HG03159 (cell line): ENCODE measurements around the gene BNIPL.

ENCODE experiments used
- ATAC-seq: cut with Tn5 transposase; IDR thresholded peaks from one replicate; pipeline ENCODE4 v1.9.1; 2021; ENCODE audit warnings: mild to moderate bottlenecking, moderate library complexity; ENCODE audit not compliant: unreplicated experiment

Gene BNIPL

GRCh38 chr1:151054971-151055547, 18.7 kb downstream of the BNIPL start:
- no peak for ATAC-seq

GRCh38 chr1:151055581-151055980, 19.2 kb downstream of the BNIPL start:
- ATAC-seq: no peak

- ATAC-seq: no peak
These were observed 19.8 kb downstream of the BNIPL start for GRCh38 chr1:151056149-151056548.

GRCh38 chr1:151058692-151059091, 22.3 kb downstream of the BNIPL start:
- no peak for ATAC-seq

- peak; percentile 80 for ATAC-seq
These were observed 23.0 kb downstream of the BNIPL start, which contains the start of gene CDC42SE1 for GRCh38 chr1:151059109-151060006. Gene CDC42SE1 (minus strand): TSS chr1:151059622. CDS start chr1:151055730, 3,892 bp downstream.

DNA sequence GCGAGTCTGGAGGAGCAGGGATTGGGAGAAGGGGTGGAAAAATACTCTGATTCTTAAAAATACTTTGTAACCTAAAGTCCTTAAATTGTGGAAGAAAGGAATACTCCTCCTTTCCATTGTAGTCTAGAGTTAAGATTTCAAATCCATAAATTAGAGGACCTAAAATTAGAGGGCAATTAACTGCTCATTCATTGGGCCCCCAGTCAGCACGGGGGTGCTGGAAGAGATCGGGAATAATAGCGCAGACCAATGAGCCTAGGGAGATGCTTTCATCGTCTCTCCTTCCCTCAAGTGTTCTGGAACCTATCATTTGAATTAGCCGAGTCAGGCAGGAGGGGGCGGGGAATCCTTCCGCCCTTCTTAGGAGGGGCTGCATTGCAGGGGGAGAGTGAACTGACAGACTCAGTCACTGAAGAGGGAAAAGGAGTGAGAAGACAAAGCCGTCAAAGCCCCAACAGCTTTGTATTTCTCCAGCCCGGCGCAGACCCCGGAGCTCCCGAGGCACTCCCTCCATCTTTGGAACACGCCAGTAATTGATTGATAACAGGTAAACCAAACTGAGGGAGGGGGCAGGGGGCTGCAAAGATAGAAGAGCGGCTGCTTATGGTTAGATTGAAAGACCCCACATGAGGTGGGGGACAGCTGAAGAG, 23.7 kb downstream of the BNIPL start, which contains the start of gene MLLT11:
Gene MLLT11, plus strand, starts transcription at position 391 of the 650 bp plus-strand sequence. CDS start 6,828 bp downstream, outside the sequence.
- no peak for ATAC-seq

DNA sequence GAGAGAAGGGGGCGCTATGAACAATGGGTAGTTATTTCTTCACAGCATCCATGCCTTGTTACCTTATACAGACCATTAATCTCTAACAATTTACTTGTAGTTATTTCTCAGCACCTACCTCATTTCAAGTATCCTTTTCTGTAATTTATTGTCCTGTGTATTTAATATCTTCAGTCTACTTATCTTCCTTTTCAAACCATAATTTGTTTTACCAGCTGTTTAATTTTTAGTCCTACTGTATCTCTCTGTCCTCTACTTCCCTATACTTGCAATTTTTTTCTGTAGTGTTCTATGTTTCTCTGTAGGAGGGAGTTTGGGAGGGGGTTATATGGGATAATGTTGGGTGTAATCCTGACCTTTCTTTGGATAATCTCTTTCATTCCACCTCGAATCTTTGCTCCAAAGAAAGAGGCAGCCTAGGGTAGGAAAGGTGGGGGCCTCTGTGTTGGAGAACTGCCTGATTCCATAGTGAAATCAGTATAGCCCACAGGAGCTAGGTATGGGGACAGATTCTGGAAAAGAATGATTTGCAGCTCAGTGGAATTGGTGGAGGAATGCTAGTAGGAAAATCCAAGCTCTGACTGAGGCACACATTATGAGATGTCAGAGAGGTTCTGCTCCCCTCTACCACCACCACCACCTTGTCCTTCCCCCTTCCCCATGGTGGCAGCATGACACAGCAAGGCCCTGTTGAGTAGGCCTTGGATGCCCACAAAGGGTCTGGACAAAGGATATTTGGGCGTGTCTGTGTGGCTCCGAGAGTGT, 24.5 kb downstream of the BNIPL start:
- no peak for ATAC-seq

GRCh38 chr1:151061704-151062103, 25.3 kb downstream of the BNIPL start:
- no peak for ATAC-seq

- ATAC-seq: no peak
These were observed 26.5 kb downstream of the BNIPL start for GRCh38 chr1:151062741-151063371.

- no peak for ATAC-seq
These were observed 28.8 kb downstream of the BNIPL start for GRCh38 chr1:151065089-151065645.

DNA sequence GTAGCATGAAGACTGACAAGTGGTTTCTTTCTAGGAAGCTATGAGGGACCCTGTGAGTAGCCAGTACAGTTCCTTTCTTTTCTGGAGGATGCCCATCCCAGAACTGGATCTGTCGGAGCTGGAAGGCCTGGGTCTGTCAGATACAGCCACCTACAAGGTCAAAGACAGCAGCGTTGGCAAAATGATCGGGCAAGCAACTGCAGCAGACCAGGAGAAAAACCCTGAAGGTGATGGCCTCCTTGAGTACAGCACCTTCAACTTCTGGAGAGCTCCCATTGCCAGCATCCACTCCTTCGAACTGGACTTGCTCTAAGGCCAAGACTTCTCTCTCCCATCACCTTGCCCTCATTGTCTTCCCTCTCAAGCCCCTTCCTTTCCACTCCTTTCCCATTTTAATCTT, 30.8 kb downstream of the BNIPL start:
- no peak for ATAC-seq

GRCh38 chr1:151069103-151069486, 32.7 kb downstream of the BNIPL start:
- ATAC-seq: no peak

DNA sequence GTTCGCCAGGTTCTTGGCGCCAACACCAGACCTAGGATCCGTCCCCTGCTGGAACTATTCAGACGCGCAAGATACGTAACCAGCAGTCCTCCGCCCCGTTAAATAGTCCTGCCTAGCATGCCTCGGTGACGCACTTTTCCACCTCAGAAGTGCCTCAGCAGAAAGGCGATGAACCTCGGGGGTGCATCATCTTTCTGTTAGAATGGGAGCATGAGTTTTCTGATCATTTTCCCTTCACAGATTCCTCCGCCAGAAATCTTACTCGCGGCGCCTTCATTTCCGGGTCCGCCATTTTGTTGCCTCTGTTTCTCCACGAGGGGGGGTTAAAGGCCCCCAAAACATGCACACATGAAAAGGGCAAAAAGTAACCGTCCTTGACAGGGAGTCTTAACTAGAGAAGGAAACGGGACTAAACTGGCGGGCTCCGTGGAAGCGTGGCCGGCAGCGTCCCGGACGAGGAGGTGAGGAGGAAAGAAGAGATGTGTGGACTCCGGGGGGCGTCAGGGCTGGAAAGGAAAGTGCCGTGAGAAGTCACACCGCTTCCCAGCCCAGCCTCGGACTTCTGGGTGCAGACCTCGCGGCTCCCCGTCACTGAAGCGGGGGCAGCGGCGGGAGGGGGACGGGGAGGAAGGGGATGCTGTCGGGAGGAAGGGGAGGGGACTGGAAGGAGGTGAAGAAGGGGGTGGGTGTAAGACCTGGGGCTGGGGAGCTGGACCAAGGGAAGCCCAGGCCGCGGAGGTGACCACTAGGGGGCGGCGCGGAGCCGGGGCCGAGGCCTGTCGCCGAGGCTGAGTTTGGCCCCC, 34.3 kb downstream of the BNIPL start, which contains the start of gene GABPB2:
Gene GABPB2, plus strand, starts transcription at position 288 of the 803 bp plus-strand sequence. CDS start 17,429 bp downstream, outside the sequence.
- ATAC-seq: peak; percentile 67

- ATAC-seq: no peak
These were observed 35.8 kb downstream of the BNIPL start for GRCh38 chr1:151072224-151072623.

- no peak for ATAC-seq
These were observed 49.7 kb downstream of the BNIPL start for GRCh38 chr1:151085953-151086559.
